HepG2 (cell line): Measurements from ENCODE around the gene STAMBPL1.

ENCODE experiments used
- ARNTL ChIP-seq: sonication (generic); formaldehyde crosslinking; IDR thresholded peaks from 2 replicates; pipeline ENCODE4 v1.4.0; 2020; ENCODE audit warnings: mild to moderate bottlenecking, missing genetic modification reagents
- EED ChIP-seq: sonication (generic); formaldehyde crosslinking; IDR thresholded peaks from 2 replicates; pipeline ENCODE4 v1.5.0; 2020; ENCODE audit warnings: mild to moderate bottlenecking, missing genetic modification reagents
- REST ChIP-seq, 2 experiments: IDR thresholded peaks; 2 replicates each; pipeline ENCODE4 v1.6.1; 2011 to 2012; ENCODE audit warnings: low read length in 2 of 2, borderline replicate concordance in 1 of 2, low read depth in 1 of 2, mild to moderate bottlenecking in 1 of 2, moderate library complexity in 1 of 2
- SMC3 ChIP-seq: IDR thresholded peaks from 2 replicates; pipeline ENCODE4 v1.6.1; 2011; ENCODE audit warnings: low read length, improper control_type of control experiment
- SP2 ChIP-seq: sonication (generic); formaldehyde crosslinking; IDR thresholded peaks from 2 replicates; pipeline ENCODE4 v1.5.1; 2020; ENCODE audit warnings: mild to moderate bottlenecking, missing genetic modification reagents
- ZNF552 ChIP-seq: sonication (generic); formaldehyde crosslinking; IDR thresholded peaks from 2 replicates; pipeline ENCODE4 v1.9.0; 2022; ENCODE audit warnings: missing genetic modification reagents, mild to moderate bottlenecking, borderline replicate concordance

DNA sequence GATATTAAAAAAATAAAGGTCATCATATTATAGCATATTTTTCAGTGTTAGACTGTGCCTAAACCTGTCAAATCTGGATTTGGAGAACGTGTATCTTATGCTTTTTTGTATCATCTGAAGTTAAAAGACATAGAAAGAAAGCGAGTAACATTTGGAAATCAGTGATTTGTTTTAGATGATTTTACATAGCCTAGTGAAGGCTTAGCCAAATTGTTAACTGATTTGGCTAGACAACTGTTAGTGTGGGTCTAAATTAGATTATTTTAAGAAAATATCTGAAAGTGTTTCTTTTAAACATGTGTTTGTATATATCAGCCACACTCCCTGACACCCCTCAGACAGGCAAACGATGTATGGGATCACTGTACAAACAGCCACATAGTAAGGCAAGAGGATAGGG, 36.9 kb downstream of the STAMBPL1 start:
- TF ChIP-seq REST (IDR thresholded peaks at IDR 0.05; ENCODE audit: borderline replicate concordance in 1 of 2, low read depth in 1 of 2, low read length in 2 of 2) (no peak), SMC3 (no peak), SP2 (CRISPR knock-in tag) (no peak), EED (no peak), ARNTL (CRISPR knock-in tag) (no peak), ZNF552 (no peak)
